PFSK-1 (cell line): Measurements from ENCODE around the gene MUC20.

Experiments used
- FOXP2 ChIP-seq: optimal IDR thresholded peaks from 2 replicates; pipeline ENCODE3; 2011; ENCODE audit warnings: borderline replicate concordance, control low read depth, inconsistent platforms; ENCODE audit not compliant: insufficient read depth; ENCODE audit errors: extremely low read length, extremely low read depth
- POLR2AphosphoS5 ChIP-seq: IDR thresholded peaks from 2 replicates; pipeline ENCODE4 v1.6.1; 2012; ENCODE audit warnings: low read depth, mild to moderate bottlenecking, control low read depth, low read length, moderate library complexity
- REST ChIP-seq, 2 experiments: IDR thresholded peaks; 2 replicates each; pipeline versions ENCODE4 v1.6.1 to v1.8.0; 2011 to 2012; ENCODE audit warnings: low read depth in 2 of 2, low read length in 2 of 2, control low read depth in 1 of 2, inconsistent platforms in 1 of 2, mild to moderate bottlenecking in 1 of 2, moderate library complexity in 1 of 2; ENCODE audit not compliant: insufficient read depth in 1 of 2
- SIN3A ChIP-seq: IDR thresholded peaks from 2 replicates; pipeline ENCODE4 v1.6.1; 2012; ENCODE audit warnings: mild to moderate bottlenecking, low read length, moderate library complexity, borderline replicate concordance; ENCODE audit not compliant: insufficient read depth
- TAF1 ChIP-seq: IDR thresholded peaks from 2 replicates; pipeline ENCODE4 v1.6.1; 2012; ENCODE audit warnings: low read length, control low read depth, borderline replicate concordance; ENCODE audit not compliant: insufficient read depth

- TF ChIP-seq POLR2AphosphoS5 (no peak), SIN3A (no peak), REST (IDR thresholded peaks at IDR 0.05; ENCODE audit: insufficient read depth in 1 of 2, low read depth in 2 of 2, low read length in 2 of 2) (no peak), TAF1 (no peak), FOXP2 (no peak)
These were observed 22.5 kb upstream of the MUC20 start for GRCh38 chr3:195698325-195698646.
